ENCODE measurements around the gene PROSER2. TPM values are rescaled to one million over a fixed set of nuclear protein-coding genes. Genes with fewer than 3 reads are reported as not detected.

Gene PROSER2
- total RNA-seq, 1 donor: 6.9 TPM

- Histone ChIP-seq H3K4me3 (ENCODE audit: insufficient read depth, low read length) (no peak overlapping the region), H3K79me2 (ENCODE audit: insufficient read depth, low read length) (no peaks in the 10 kb centered on the region), H2AFZ (ENCODE audit: low read length) (no peak overlapping the region), H3K27me3 (ENCODE audit: insufficient read depth, low read length) (no peaks in the 10 kb centered on the region), H4K20me1 (ENCODE audit: insufficient read depth, low read length) (no peaks in the 10 kb centered on the region), H3K36me3 (ENCODE audit: insufficient read depth, low read length) (no peaks in the 10 kb centered on the region), H3K4me1 (ENCODE audit: insufficient read depth, low read length) (peaks cover 18% of the 10 kb centered on the region), H3K4me2 (ENCODE audit: insufficient read depth, low read length) (no peak overlapping the region), H3K9me3 (ENCODE audit: low read depth, low read length) (no peaks in the 10 kb centered on the region), H3K27ac (ENCODE audit: low read depth, low read length) (no peak overlapping the region)
- TF ChIP-seq, protein P1, sequence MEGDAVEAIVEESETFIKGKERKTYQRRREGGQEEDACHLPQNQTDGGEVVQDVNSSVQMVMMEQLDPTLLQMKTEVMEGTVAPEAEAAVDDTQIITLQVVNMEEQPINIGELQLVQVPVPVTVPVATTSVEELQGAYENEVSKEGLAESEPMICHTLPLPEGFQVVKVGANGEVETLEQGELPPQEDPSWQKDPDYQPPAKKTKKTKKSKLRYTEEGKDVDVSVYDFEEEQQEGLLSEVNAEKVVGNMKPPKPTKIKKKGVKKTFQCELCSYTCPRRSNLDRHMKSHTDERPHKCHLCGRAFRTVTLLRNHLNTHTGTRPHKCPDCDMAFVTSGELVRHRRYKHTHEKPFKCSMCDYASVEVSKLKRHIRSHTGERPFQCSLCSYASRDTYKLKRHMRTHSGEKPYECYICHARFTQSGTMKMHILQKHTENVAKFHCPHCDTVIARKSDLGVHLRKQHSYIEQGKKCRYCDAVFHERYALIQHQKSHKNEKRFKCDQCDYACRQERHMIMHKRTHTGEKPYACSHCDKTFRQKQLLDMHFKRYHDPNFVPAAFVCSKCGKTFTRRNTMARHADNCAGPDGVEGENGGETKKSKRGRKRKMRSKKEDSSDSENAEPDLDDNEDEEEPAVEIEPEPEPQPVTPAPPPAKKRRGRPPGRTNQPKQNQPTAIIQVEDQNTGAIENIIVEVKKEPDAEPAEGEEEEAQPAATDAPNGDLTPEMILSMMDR (IDR thresholded peaks at IDR 0.05; ENCODE audit: extremely low read depth, low read depth, low read length): no peak
- peak; percentile 76 for DNase-seq (ENCODE audit: insufficient read length, low spot score, missing footprints)
Observed at GRCh38 chr10:11876805-11877590, 53.8 kb downstream of the PROSER2 start.

DNA sequence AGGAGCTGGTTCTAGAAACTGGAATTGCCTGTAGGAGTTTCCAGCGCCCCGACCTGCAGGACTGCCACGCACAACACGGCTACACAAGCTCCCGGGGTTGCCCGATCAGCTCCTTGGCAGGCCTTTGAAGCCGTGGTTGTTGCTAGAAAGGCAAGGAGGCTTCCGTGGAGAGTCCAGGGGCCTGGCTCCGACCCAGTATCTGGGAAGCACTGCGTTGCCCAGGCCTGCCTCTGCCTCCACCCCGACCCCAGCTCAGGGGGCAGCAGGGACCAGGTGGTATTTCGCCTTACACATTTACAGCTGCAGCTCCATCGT is 54.4 kb downstream of the PROSER2 start:
- no peaks in the 10 kb centered on the region for H3K36me3 ChIP-seq (ENCODE audit: insufficient read depth, low read length)
- no peaks in the 10 kb centered on the region for H4K20me1 ChIP-seq (ENCODE audit: insufficient read depth, low read length)
- H3K79me2 ChIP-seq (ENCODE audit: insufficient read depth, low read length): no peaks in the 10 kb centered on the region
- DNase-seq (ENCODE audit: insufficient read length, low spot score, missing footprints): peak; percentile 34
- H2AFZ ChIP-seq (ENCODE audit: low read length): no peak overlapping the region
- no peaks in the 10 kb centered on the region for H3K9me3 ChIP-seq (ENCODE audit: low read depth, low read length)
- H3K4me2 ChIP-seq (ENCODE audit: insufficient read depth, low read length): no peak overlapping the region
- TF ChIP-seq, protein P1 (IDR thresholded peaks at IDR 0.05; ENCODE audit: extremely low read depth, low read depth, low read length): no peak
- peaks cover 18% of the 10 kb centered on the region for H3K4me1 ChIP-seq (ENCODE audit: insufficient read depth, low read length)
- no peak overlapping the region for H3K27ac ChIP-seq (ENCODE audit: low read depth, low read length)
- no peaks in the 10 kb centered on the region for H3K27me3 ChIP-seq (ENCODE audit: insufficient read depth, low read length)
- H3K4me3 ChIP-seq (ENCODE audit: insufficient read depth, low read length): no peak overlapping the region

- no peak overlapping the region for H3K4me2 ChIP-seq (ENCODE audit: insufficient read depth, low read length)
- no peaks in the 10 kb centered on the region for H3K27me3 ChIP-seq (ENCODE audit: insufficient read depth, low read length)
- DNase-seq (ENCODE audit: insufficient read length, low spot score, missing footprints): peak; percentile 77
- no peak overlapping the region for H2AFZ ChIP-seq (ENCODE audit: low read length)
- peaks cover 18% of the 10 kb centered on the region for H3K4me1 ChIP-seq (ENCODE audit: insufficient read depth, low read length)
- no peaks in the 10 kb centered on the region for H4K20me1 ChIP-seq (ENCODE audit: insufficient read depth, low read length)
- H3K36me3 ChIP-seq (ENCODE audit: insufficient read depth, low read length): no peaks in the 10 kb centered on the region
- H3K27ac ChIP-seq (ENCODE audit: low read depth, low read length): no peak overlapping the region
- TF ChIP-seq, protein P1 (IDR thresholded peaks at IDR 0.05; ENCODE audit: extremely low read depth, low read depth, low read length): no peak
- H3K4me3 ChIP-seq (ENCODE audit: insufficient read depth, low read length): no peak overlapping the region
- no peaks in the 10 kb centered on the region for H3K9me3 ChIP-seq (ENCODE audit: low read depth, low read length)
- no peaks in the 10 kb centered on the region for H3K79me2 ChIP-seq (ENCODE audit: insufficient read depth, low read length)
Observed at GRCh38 chr10:11878776-11879175, 55.6 kb downstream of the PROSER2 start.

- Histone ChIP-seq H3K4me1 (ENCODE audit: insufficient read depth, low read length) (peaks cover 18% of the 10 kb centered on the region), H3K4me2 (ENCODE audit: insufficient read depth, low read length) (no peak overlapping the region), H3K27ac (ENCODE audit: low read depth, low read length) (no peak overlapping the region), H3K79me2 (ENCODE audit: insufficient read depth, low read length) (no peaks in the 10 kb centered on the region), H2AFZ (ENCODE audit: low read length) (no peak overlapping the region), H3K9me3 (ENCODE audit: low read depth, low read length) (no peaks in the 10 kb centered on the region), H3K36me3 (ENCODE audit: insufficient read depth, low read length) (no peaks in the 10 kb centered on the region), H3K4me3 (ENCODE audit: insufficient read depth, low read length) (no peak overlapping the region), H3K27me3 (ENCODE audit: insufficient read depth, low read length) (no peaks in the 10 kb centered on the region), H4K20me1 (ENCODE audit: insufficient read depth, low read length) (no peaks in the 10 kb centered on the region)
- peak; percentile 60 for DNase-seq (ENCODE audit: insufficient read length, low spot score, missing footprints)
- TF ChIP-seq, protein P1 (IDR thresholded peaks at IDR 0.05; ENCODE audit: extremely low read depth, low read depth, low read length): no peak
Observed at GRCh38 chr10:11879387-11880094, 56.4 kb downstream of the PROSER2 start.
